ENCODE results near the gene GOLGA6L10.

Gene GOLGA6L10

DNA sequence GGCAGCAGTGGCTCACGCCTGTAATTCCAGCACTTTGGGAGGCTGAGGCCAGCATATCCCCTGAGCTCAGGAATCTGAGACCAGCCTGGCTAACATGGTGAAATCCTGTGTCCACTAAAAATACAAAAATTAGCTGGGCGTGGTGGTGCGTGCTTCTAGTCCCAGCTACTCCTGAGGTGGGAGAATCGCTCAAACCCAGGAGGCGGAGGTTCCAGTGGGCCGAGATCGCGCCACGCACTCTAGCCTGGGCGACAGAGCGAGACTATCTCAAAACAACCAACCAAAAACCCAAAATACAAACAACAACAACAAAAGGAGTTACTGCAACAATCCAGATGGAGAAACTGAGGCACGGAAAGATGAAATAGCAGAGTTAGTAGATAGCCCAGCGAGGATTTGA lies 51.2 kb downstream of the GOLGA6L10 start:
- no peak for DNase-seq

DNA sequence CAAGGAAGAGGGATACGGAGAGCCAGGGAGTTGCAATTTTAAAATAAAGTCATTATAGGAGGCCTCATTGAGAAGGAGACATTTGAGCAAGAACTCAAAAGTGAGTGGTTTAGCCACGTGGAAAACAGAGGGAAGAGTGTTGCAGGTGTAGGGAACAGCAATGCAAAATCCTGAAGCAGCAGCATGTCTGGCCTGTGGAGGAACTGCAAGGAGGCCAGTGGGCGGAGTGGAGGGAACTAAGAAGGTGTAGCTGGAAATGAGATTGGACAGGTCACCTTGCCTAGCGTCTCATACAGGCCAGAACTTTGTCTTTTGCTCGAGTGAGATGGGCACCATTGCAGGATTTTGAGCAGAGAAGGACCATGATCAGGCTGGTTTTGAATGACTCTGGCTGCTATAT lies 51.7 kb downstream of the GOLGA6L10 start:
- no peak for DNase-seq

- DNase-seq: no peak
Observed at GRCh38 chr15:82294061-82294690, 55.1 kb downstream of the GOLGA6L10 start.

DNA sequence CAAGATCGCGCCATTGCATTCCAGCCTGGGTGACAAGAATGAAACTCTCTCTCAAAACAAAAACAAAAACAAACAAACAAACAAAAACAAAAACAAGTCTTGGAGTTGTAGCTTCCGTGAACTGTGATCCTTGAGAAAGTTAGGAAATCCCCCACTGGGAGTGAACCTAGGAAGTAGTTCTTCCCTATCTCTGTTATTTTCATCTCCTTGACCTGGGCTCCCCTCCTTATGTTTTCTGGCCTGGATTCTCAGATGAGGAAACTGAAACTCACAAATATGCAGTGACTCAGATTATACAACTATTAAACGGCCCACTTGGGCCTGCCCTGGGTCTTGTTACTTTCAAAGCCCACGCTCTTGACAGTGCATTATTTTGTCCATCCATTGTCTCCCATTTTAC lies 57.0 kb downstream of the GOLGA6L10 start:
- DNase-seq: no peak
